Neural cell (in vitro differentiated cells): ENCODE results near the gene GJE1. TPM values are rescaled to one million over a fixed set of nuclear protein-coding genes. Genes with fewer than 3 reads are reported as not detected.

Experiments
- H2AFZ ChIP-seq: fragments of 200-600, 300-800 bp; sonication (generic), shearing (Covaris generic); 2 replicates; pipeline ENCODE4 v1.6.0; 2014; ENCODE audit warnings: low read depth, mild to moderate bottlenecking, antibody characterized with exemption, low read length, moderate library complexity
- H3F3A ChIP-seq: fragments of 200-600 bp; shearing (Covaris generic); 2 replicates; pipeline ENCODE4 v1.6.1; 2016; ENCODE audit warnings: mild to moderate bottlenecking, moderate library complexity, mixed read lengths, antibody characterized with exemption, low read length; ENCODE audit not compliant: insufficient read depth, poor library complexity, severe bottlenecking
- H3K27ac ChIP-seq: fragments of 200-600, 300-800 bp; sonication (generic), shearing (Covaris generic); 2 replicates; pipeline ENCODE4 v1.5.1; 2014; ENCODE audit warnings: mild to moderate bottlenecking, low read length, moderate library complexity
- H3K27me3 ChIP-seq: fragments of 300-800, 200-600 bp; sonication (generic), shearing (Covaris generic); 2 replicates; pipeline ENCODE4 v1.6.0; 2014; ENCODE audit warnings: mild to moderate bottlenecking, low read depth, low read length, moderate library complexity; ENCODE audit not compliant: insufficient read depth
- H3K36me3 ChIP-seq: fragments of 300-800, 200-600 bp; sonication (generic), shearing (Covaris generic); 2 replicates; pipeline ENCODE4 v1.5.1; 2014; ENCODE audit warnings: mild to moderate bottlenecking, antibody characterized with exemption, low read length, moderate library complexity; ENCODE audit not compliant: insufficient read depth
- H3K4me2 ChIP-seq: fragments of 300-800, 200-600 bp; sonication (generic), shearing (Covaris generic); 2 replicates; pipeline ENCODE4 v1.6.0; 2014; ENCODE audit warnings: mild to moderate bottlenecking, low read length
- H3K4me3 ChIP-seq: fragments of 300-800, 200-600 bp; sonication (generic), shearing (Covaris generic); 2 replicates; pipeline ENCODE4 v1.5.1; 2014; ENCODE audit warnings: mild to moderate bottlenecking, low read length, moderate library complexity
- H3K79me2 ChIP-seq: fragments of 200-600 bp; shearing (Covaris generic); replicated peaks from 2 replicates; pipeline ENCODE4 v1.6.0; 2014; ENCODE audit warnings: mild to moderate bottlenecking, low read length, moderate library complexity; ENCODE audit not compliant: insufficient read depth
- H3K9ac ChIP-seq: fragments of 300-800, 200-600 bp; sonication (generic), shearing (Covaris generic); 2 replicates; pipeline ENCODE4 v1.6.1; 2016; ENCODE audit warnings: mild to moderate bottlenecking, low read length, mixed read lengths
- H3K9me2 ChIP-seq: fragments of 200-600 bp; shearing (Covaris generic); 2 replicates; pipeline ENCODE4 v1.6.1; 2016; ENCODE audit warnings: mild to moderate bottlenecking, low read length, mixed read lengths; ENCODE audit not compliant: insufficient read depth
- H3K9me3 ChIP-seq: fragments of 200-600, 300-800 bp; sonication (generic), shearing (Covaris generic); 2 replicates; pipeline ENCODE4 v1.6.1; 2016; ENCODE audit warnings: mild to moderate bottlenecking, mixed run types, low read length, moderate library complexity, mixed read lengths
- H4K20me1 ChIP-seq: fragments of 200-600 bp; shearing (Covaris generic); 2 replicates; pipeline ENCODE4 v1.6.1; 2016; ENCODE audit warnings: mild to moderate bottlenecking, mixed run types; ENCODE audit not compliant: insufficient read depth
- CTCF ChIP-seq: fragments of 450-650 bp; IDR thresholded peaks from 2 replicates; pipeline ENCODE4 v1.5.1; 2014; ENCODE audit warnings: antibody characterized with exemption, mild to moderate bottlenecking, moderate library complexity; ENCODE audit not compliant: poor library complexity, severe bottlenecking
- EP300 ChIP-seq: fragments of 450-650 bp; conservative IDR thresholded peaks from 2 replicates; pipeline ENCODE4 v1.6.1; 2014; ENCODE audit warnings: antibody characterized with exemption, mild to moderate bottlenecking, moderate library complexity; ENCODE audit not compliant: poor library complexity, severe bottlenecking
- EZH2 ChIP-seq: fragments of 200-600, 300-800 bp; shearing (Covaris generic), sonication (generic); IDR thresholded peaks from 2 replicates; pipeline ENCODE4 v1.6.1; 2014; ENCODE audit warnings: antibody characterized with exemption, low read length, borderline replicate concordance, mild to moderate bottlenecking; ENCODE audit not compliant: insufficient read depth, poor library complexity, severe bottlenecking
- MXI1 ChIP-seq: fragments of 450-650 bp; conservative IDR thresholded peaks from 2 replicates; pipeline ENCODE4 v1.6.1; 2014; ENCODE audit warnings: antibody characterized with exemption, mild to moderate bottlenecking; ENCODE audit not compliant: poor library complexity, severe bottlenecking
- POLR2AphosphoS5 ChIP-seq: IDR thresholded peaks from 2 replicates; pipeline ENCODE4 v1.6.1; 2012
- RAD21 ChIP-seq: fragments of 450-650 bp; conservative IDR thresholded peaks from 2 replicates; pipeline ENCODE4 v1.6.1; 2014; ENCODE audit warnings: antibody characterized with exemption, mild to moderate bottlenecking, moderate library complexity
- REST ChIP-seq: IDR thresholded peaks from 2 replicates; pipeline ENCODE4 v1.6.1; 2012; ENCODE audit warnings: borderline replicate concordance
- SMC3 ChIP-seq: fragments of 450-650 bp; conservative IDR thresholded peaks from 2 replicates; pipeline ENCODE4 v1.6.1; 2014; ENCODE audit warnings: antibody characterized with exemption, mild to moderate bottlenecking, moderate library complexity; ENCODE audit not compliant: poor library complexity
- TAF1 ChIP-seq: IDR thresholded peaks from 2 replicates; pipeline ENCODE4 v1.6.1; 2012; ENCODE audit warnings: low read depth
- polyA plus RNA-seq: library from polyadenylated mRNA; depleted of rRNA; stranded (reverse); fragments of >200 nt; gene quantifications from 2 replicates; pipeline ENCODE4 v1.2.3, GENCODE V29; 2014

The GJE1 gene
- polyA plus RNA-seq, 1 donor from 2014 or later = not detected

DNA sequence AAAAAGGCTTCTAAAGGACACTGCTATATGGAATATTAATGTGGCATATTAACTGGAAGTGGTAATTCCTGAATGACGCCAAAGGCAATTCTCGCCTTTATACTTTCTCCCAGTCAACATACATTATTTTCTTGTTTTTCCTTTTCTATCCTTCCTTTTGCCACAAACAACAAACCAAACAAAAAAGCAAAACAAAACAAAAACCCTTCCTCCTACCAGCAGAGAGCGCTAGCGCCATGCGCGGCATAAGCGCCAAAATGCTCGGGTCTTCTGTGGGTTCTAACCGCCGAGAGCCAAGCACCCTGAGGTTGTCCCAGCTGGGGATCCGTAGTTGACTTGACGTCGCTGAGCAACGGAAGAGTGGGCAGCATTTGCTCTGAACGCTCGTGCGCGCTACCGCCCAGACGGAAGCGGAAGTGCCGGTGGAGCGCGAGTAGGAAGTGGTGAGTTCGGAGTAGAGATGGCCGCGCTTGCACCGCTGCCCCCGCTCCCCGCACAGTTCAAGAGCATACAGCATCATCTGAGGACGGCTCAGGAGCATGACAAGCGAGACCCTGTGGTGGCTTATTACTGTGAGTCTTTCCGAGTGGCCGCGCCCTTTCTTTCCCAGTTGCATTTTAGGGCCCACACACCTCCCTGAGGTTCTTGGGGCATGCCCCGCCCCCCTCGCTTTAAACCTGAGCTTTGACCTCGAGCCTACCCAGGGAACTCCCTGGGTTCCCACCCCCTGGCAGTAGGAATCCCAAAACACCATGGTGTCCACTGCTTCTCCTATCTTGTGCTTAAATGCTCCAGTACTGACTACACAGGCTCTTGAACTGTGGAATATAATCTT is 14.3 kb downstream of the GJE1 start, which contains the start of the genes NMBR and VTA1:
NMBR (minus strand) TSS at position 295 of the 835 bp plus-strand sequence. CDS start 58,464 bp downstream, outside the sequence.
VTA1 (plus strand) TSS at position 436 of the 835 bp plus-strand sequence; CDS start at position 461, 25 bp downstream.
- Histone ChIP-seq H3K36me3 (no peaks in the 10 kb centered on the region), H4K20me1 (no peaks in the 10 kb centered on the region), H3K9ac (peak within 1 kb of the TSS; percentile 77), H2AFZ (peak within 1 kb of the TSS; percentile 77), H3F3A (no peaks in the 10 kb centered on the region), H3K9me2 (no peaks in the 10 kb centered on the region), H3K4me3 (peak within 1 kb of the TSS; percentile 82), H3K27ac (peak within 1 kb of the TSS; percentile 60), H3K4me2 (peak within 1 kb of the TSS; percentile 96), H3K27me3 (no peaks in the 10 kb centered on the region), H3K79me2 (peaks cover 56% of the 10 kb centered on the region), H3K9me3 (no peaks in the 10 kb centered on the region)
- TF ChIP-seq CTCF = peak; percentile 99
- no peak for TF ChIP-seq TAF1
- TF ChIP-seq REST = peak; percentile 57
- peak; percentile 94 for TF ChIP-seq MXI1
- TF ChIP-seq EP300 = peak; percentile 68
- TF ChIP-seq RAD21 = peak; percentile 95
- TF ChIP-seq POLR2AphosphoS5 = peak; percentile 93
- peak; percentile 93 for TF ChIP-seq SMC3
- TF ChIP-seq EZH2 = no peak

- Histone ChIP-seq H3K9me2 (no peaks in the 10 kb centered on the region), H3K79me2 (peaks cover 95% of the 10 kb centered on the region), H3K36me3 (no peaks in the 10 kb centered on the region), H3K4me2 (no peak overlapping the region), H3K9ac (no peak overlapping the region), H3F3A (no peaks in the 10 kb centered on the region), H4K20me1 (no peaks in the 10 kb centered on the region), H3K27ac (no peak overlapping the region), H3K9me3 (no peaks in the 10 kb centered on the region), H3K4me3 (no peak overlapping the region), H2AFZ (no peak overlapping the region), H3K27me3 (no peaks in the 10 kb centered on the region)
- TF ChIP-seq CTCF (no peak), TAF1 (no peak)
Observed at GRCh38 chr6:142152746-142153145, 20.0 kb downstream of the GJE1 start.
